GM12878 (cell line): ENCODE measurements around the gene ACTMAP. TPM values are rescaled to one million over a fixed set of nuclear protein-coding genes. Genes with fewer than 3 reads are reported as not detected.
A peak's percentile ranks its signal among the peaks of the same experiment; 100 is the strongest.

Experiments used
- ATAC-seq: fragments of 200-7000 bp; cut with Tn5 transposase; 3 replicates; pipeline ENCODE4 v1.9.1; 2020; ENCODE audit warnings: mild to moderate bottlenecking, moderate library complexity
- BruUV-seq: library from RNA; stranded (reverse); fragments of 400-500 nt; replicated peaks from 2 replicates; lab custom pipeline; 2021; lab: Mats Ljungman, UMichigan
- CTCF ChIA-PET: fragments of 300-600 bp; sonication (Branson Sonifier 250); formaldehyde crosslinking; extraction: SDS; loops from one replicate; lab custom pipeline; 2021; ENCODE audit warnings: inconsistent platforms; lab: Yijun Ruan, JAX
- POLR2A ChIA-PET: fragments of 350-600 bp; formaldehyde crosslinking; extraction: SDS; loops from one replicate; lab custom pipeline; 2021; ENCODE audit warnings: inconsistent platforms; lab: Charles Lee
- RAD21 ChIA-PET: fragments of 300-600 bp; sonication (Branson Sonifier 250); formaldehyde crosslinking; loops from one replicate; lab custom pipeline; 2023; ENCODE audit warnings: antibody characterized with exemption; ENCODE audit not compliant: unreplicated experiment; lab: Charles Lee
- SMC1A ChIA-PET: fragments of 300-600 bp; sonication (Branson Sonifier 250); formaldehyde crosslinking; loops from one replicate; lab custom pipeline; 2023; ENCODE audit not compliant: unreplicated experiment, uncharacterized antibody; lab: Charles Lee
- DNase-seq: peaks from one replicate; pipeline ENCODE4 v3.0.0-alpha.2; 2011; ENCODE audit warnings: low read depth, low spot score
- FAIRE-seq: peaks from 3 replicates; lab custom pipeline; 2011; peaks lifted over from hg19 to GRCh38; lab: Jason Lieb, UNC
- H2AFZ ChIP-seq: 2 replicates; pipeline ENCODE4 v1.6.0; 2011; ENCODE audit warnings: low read depth, low read length, control low read depth; ENCODE audit not compliant: control insufficient read depth
- H3K27ac ChIP-seq: 2 replicates; pipeline ENCODE4 v1.5.1; 2011; ENCODE audit warnings: control low read depth; ENCODE audit not compliant: control insufficient read depth, insufficient read depth
- H3K27me3 ChIP-seq, 2 experiments: replicated peaks in 1 of 2; 2 replicates each; pipeline versions ENCODE4 v1.6.0 to v1.6.1; 2011; ENCODE audit warnings: low read length in 1 of 2; ENCODE audit not compliant: control insufficient read depth in 2 of 2, insufficient read depth in 2 of 2
- H3K36me3 ChIP-seq, 2 experiments: 2 replicates each; pipeline ENCODE4 v1.5.1; 2011; ENCODE audit warnings: low read length in 1 of 2; ENCODE audit not compliant: control insufficient read depth in 2 of 2, insufficient read depth in 2 of 2
- H3K4me1 ChIP-seq: 2 replicates; pipeline ENCODE4 v1.6.1; 2011; ENCODE audit warnings: mild to moderate bottlenecking, low read length, moderate library complexity, mixed read lengths; ENCODE audit not compliant: control insufficient read depth, insufficient read depth
- H3K4me2 ChIP-seq: 2 replicates; pipeline ENCODE4 v1.6.0; 2011; ENCODE audit warnings: control low read depth; ENCODE audit not compliant: control insufficient read depth, insufficient read depth
- H3K4me3 ChIP-seq: fragments of 200-600 bp; sonication (generic); 2 replicates; pipeline ENCODE4 v1.5.1; 2016
- H3K79me2 ChIP-seq: 2 replicates; pipeline ENCODE4 v1.6.0; 2011; ENCODE audit warnings: low read length; ENCODE audit not compliant: control insufficient read depth, insufficient read depth
- H3K9ac ChIP-seq: 2 replicates; pipeline ENCODE4 v1.8.0; 2011; ENCODE audit warnings: low read length, control low read depth, mixed read lengths; ENCODE audit not compliant: control insufficient read depth, insufficient read depth
- H3K9me3 ChIP-seq: replicated peaks from 3 replicates; pipeline ENCODE4 v1.5.1; 2011; ENCODE audit warnings: mild to moderate bottlenecking, low read length; ENCODE audit not compliant: control insufficient read depth, insufficient read depth
- H4K20me1 ChIP-seq: 2 replicates; pipeline ENCODE4 v1.6.0; 2011; ENCODE audit not compliant: control insufficient read depth, insufficient read depth
- CREB1 ChIP-seq: IDR thresholded peaks from 2 replicates; pipeline ENCODE4 v1.6.1; 2012; ENCODE audit warnings: low read depth, mild to moderate bottlenecking, inconsistent platforms
- FOXK2 ChIP-seq: fragments of 450-650 bp; IDR thresholded peaks from 2 replicates; pipeline ENCODE4 v1.6.1; 2017; ENCODE audit warnings: mild to moderate bottlenecking, moderate library complexity
- GABPA ChIP-seq: IDR thresholded peaks from 2 replicates; pipeline ENCODE4 v1.6.1; 2014; ENCODE audit warnings: antibody characterized with exemption, low read depth, mild to moderate bottlenecking, inconsistent platforms
- GATAD2B ChIP-seq: fragments of 450-650 bp; conservative IDR thresholded peaks from 2 replicates; pipeline ENCODE4 v1.6.1; 2017; ENCODE audit warnings: low read depth, mild to moderate bottlenecking, moderate library complexity
- KDM1A ChIP-seq: fragments of 200-600 bp; sonication (generic); IDR thresholded peaks from 2 replicates; pipeline ENCODE4 v1.6.1; 2016; ENCODE audit warnings: borderline replicate concordance
- MYB ChIP-seq: fragments of 150-350 bp; IDR thresholded peaks from 2 replicates; pipeline ENCODE4 v1.6.1; 2014; ENCODE audit warnings: mild to moderate bottlenecking, low read depth, low read length, borderline replicate concordance
- NFXL1 ChIP-seq: fragments of 450-650 bp; IDR thresholded peaks from 2 replicates; pipeline ENCODE4 v1.6.1; 2017; ENCODE audit warnings: antibody characterized with exemption, mild to moderate bottlenecking, borderline replicate concordance
- POLR2A ChIP-seq: IDR thresholded peaks from 2 replicates; pipeline ENCODE4 v1.6.1; 2011; ENCODE audit warnings: low read depth, mild to moderate bottlenecking, low read length
- POU2F2 ChIP-seq: IDR thresholded peaks from 3 replicates; pipeline ENCODE4 v1.6.1; 2011; ENCODE audit warnings: low read depth, mild to moderate bottlenecking, low read length, borderline replicate concordance
- RB1 ChIP-seq: fragments of 450-650 bp; formaldehyde crosslinking; IDR thresholded peaks from 2 replicates; pipeline ENCODE4 v1.6.1; 2017; ENCODE audit warnings: mild to moderate bottlenecking, borderline replicate concordance
- SPI1 ChIP-seq: IDR thresholded peaks from 2 replicates; pipeline ENCODE4 v1.6.1; 2011; ENCODE audit warnings: low read depth, mild to moderate bottlenecking, low read length, moderate library complexity, borderline replicate concordance; ENCODE audit not compliant: insufficient read depth
- STAT1 ChIP-seq: fragments of 450-650 bp; conservative IDR thresholded peaks from 2 replicates; pipeline ENCODE4 v1.6.1; 2014; ENCODE audit warnings: antibody characterized with exemption, mild to moderate bottlenecking
- SUPT20H ChIP-seq: IDR thresholded peaks from 2 replicates; pipeline ENCODE4 v1.6.1; 2011; ENCODE audit warnings: low read depth, mild to moderate bottlenecking, low read length, moderate library complexity, borderline replicate concordance; ENCODE audit not compliant: control insufficient read depth
- TCF3 ChIP-seq: IDR thresholded peaks from 2 replicates; pipeline ENCODE4 v1.6.1; 2012; ENCODE audit warnings: low read depth, mild to moderate bottlenecking, low read length, borderline replicate concordance; ENCODE audit not compliant: insufficient read depth
- YY1 ChIP-seq: IDR thresholded peaks from 2 replicates; pipeline ENCODE4 v1.6.1; 2011; ENCODE audit warnings: low read depth, mild to moderate bottlenecking, low read length
- ZNF592 ChIP-seq: fragments of 450-650 bp; IDR thresholded peaks from 2 replicates; pipeline ENCODE4 v1.6.1; 2017; ENCODE audit warnings: mild to moderate bottlenecking, moderate library complexity
- WGBS: methylation state at CpG from one replicate; pipeline ENCODE4 v1.1.6; 2016; ENCODE audit warnings: low lambda C conversion rate; ENCODE audit not compliant: insufficient replicate concordance, insufficient coverage; ENCODE audit errors: missing lambda C conversion rate; 5-methylcytosine and 5-hydroxymethylcytosine counted together
- in situ Hi-C: fragments of 300-500 bp; cut with MboI; formaldehyde crosslinking; loops from 9 replicates; pipeline ENCODE4 v1.14.3; 2018; ENCODE audit warnings: mixed read lengths
- intact Hi-C: fragments of 100-400 bp; cut with micrococcal nuclease; formaldehyde crosslinking; loops from one replicate; pipeline ENCODE4 v1.14.2; 2022; ENCODE audit not compliant: unreplicated experiment
- polyA plus RNA-seq, 11 experiments: library from polyadenylated mRNA; depleted of rRNA in 4 of 11; unstranded in 6 of 11; stranded (reverse) in 5 of 11; fragments of >200 nt; fragmentation: Nextera tagmentation in 4 of 11; fragmentation: Illumina TruSeq in 1 of 11; extraction: Ambion mirVana in 4 of 11; extraction: Trizol in 1 of 11; gene quantifications; 1 replicate in 1 of 11; 2 replicates in 10 of 11; pipeline versions ENCODE4 v1.2.1 to v1.2.3, GENCODE V29; 2011 to 2016; ENCODE audit warnings: inconsistent platforms in 2 of 11, missing spikeins in 2 of 11, low read depth in 1 of 11
- total RNA-seq, 4 experiments: library from RNA; depleted of rRNA in 3 of 4; stranded (reverse); fragments of >200 nt in 3 of 4; fragmentation: Illumina TruSeq in 1 of 4; extraction: Trizol in 1 of 4; gene quantifications; 2 replicates each; pipeline versions ENCODE4 v1.2.1 to v1.2.3, GENCODE V29; 2013 to 2021
- TF ChIP-seq, protein P1 (sequence below): IDR thresholded peaks from 2 replicates; pipeline ENCODE4 v1.6.1; 2012; ENCODE audit warnings: low read length, inconsistent platforms

The ACTMAP gene
- total and polyA plus RNA-seq, 10 of the 15 experiments (the other 5 are each of a cell fraction or from before 2014, with no cell fraction given), result 3.0 to 26.2 (median 11.1) TPM

DNA sequence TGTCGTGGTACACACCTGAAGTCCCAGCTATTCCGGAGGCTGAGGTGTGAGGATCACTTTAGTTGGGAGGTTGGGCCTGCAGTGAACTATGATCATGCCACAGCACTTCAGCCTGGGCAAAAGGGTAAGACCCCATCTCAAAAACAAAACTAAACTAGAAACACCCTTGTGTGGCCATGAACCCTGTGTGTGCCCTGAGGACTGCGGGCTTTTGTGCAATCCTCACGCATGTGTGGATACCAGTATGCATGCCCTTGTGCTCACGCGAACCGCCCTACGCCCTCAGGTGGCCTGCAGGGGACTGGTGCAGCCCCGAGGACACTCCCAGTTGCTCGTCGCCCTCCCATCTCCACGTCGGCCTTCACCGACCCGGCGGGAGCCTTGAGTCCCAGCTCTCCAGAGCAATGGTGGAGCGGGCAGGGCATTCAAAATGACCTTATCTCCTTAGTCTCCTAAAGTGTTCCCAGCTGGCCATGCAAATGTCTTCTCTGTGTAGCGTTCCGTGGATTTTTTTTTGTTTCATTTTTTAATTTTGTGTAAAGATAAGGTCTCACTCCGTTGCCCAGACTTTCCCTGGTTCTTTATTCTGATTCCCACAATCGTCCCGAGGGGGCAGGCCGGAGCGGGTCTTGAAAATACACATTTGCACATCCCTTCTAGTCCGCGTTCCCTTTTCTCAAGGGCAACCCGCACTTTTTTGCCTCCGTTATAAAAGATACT is 47.8 kb upstream of the ACTMAP start:
- intact Hi-C loops, result loop anchor here (1.0 to 2.0 kb wide), 4 partner anchors 21 to 465 kb away; partner anchors contain the start of genes ACTMAP, COQ8B and ITPKC
- ChIA-PET POLR2A (interaction anchor here (0.6 to 4.3 kb wide), 10 partner anchors 10 to 377 kb away, joined by 3 to 83 read pairs (median 5); partner anchors contain the start of genes ACTMAP, COQ8B, ITPKC and RAB4B), CTCF (interaction anchor here (0.9 to 3.2 kb wide), 8 partner anchors 9 to 135 kb away, joined by 3 to 50 read pairs (median 6); partner anchors contain the start of genes ACTMAP, RAB4B and SNRPA)
- TF ChIP-seq, protein P1, sequence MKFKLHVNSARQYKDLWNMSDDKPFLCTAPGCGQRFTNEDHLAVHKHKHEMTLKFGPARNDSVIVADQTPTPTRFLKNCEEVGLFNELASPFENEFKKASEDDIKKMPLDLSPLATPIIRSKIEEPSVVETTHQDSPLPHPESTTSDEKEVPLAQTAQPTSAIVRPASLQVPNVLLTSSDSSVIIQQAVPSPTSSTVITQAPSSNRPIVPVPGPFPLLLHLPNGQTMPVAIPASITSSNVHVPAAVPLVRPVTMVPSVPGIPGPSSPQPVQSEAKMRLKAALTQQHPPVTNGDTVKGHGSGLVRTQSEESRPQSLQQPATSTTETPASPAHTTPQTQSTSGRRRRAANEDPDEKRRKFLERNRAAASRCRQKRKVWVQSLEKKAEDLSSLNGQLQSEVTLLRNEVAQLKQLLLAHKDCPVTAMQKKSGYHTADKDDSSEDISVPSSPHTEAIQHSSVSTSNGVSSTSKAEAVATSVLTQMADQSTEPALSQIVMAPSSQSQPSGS, result no peak
- TF ChIP-seq GATAD2B (no peak; the same call in 1 of the 2 replicates), SUPT20H (no peak), FOXK2 (no peak), SPI1 (no peak), NFXL1 (no peak), CREB1 (no peak), YY1 (peak; percentile 10), POU2F2 (peak; percentile 89; the same call in 2 of the 3 replicates), RB1 (no peak), MYB (no peak), STAT1 (no peak), ZNF592 (0 out of 2 replicates have a peak, but pooled peaks have one; percentile 59), KDM1A (no peak), TCF3 (no peak), GABPA (no peak), POLR2A (peak; percentile 67)

More for the DNA sequence above, 47.8 kb upstream of the ACTMAP start:
- ChIA-PET RAD21 (interaction anchor here (0.7 to 4.6 kb wide), 11 partner anchors 9 to 135 kb away, joined by 3 to 56 read pairs (median 4); partner anchors contain the start of genes ACTMAP, COQ8B, ITPKC and RAB4B), SMC1A (interaction anchor here (0.6 to 5.3 kb wide), 13 partner anchors 9 to 529 kb away, joined by 3 to 39 read pairs (median 5); partner anchors contain the start of genes ACTMAP, MIA, RAB4B and SNRPA)
- in situ Hi-C loops, result no loop called here
- Histone ChIP-seq H3K79me2 (peaks cover 39% of the 10 kb centered on the region), H3K4me3 (peak overlapping the region; percentile 66), H3K9me3 (no peaks in the 10 kb centered on the region), H3K27ac (peak overlapping the region; percentile 68), H3K4me1 (peaks cover 35% of the 10 kb centered on the region), H2AFZ (peak overlapping the region; percentile 38), H4K20me1 (peaks cover 10% of the 10 kb centered on the region), H3K4me2 (peak overlapping the region; percentile 46), H3K9ac (peak overlapping the region; percentile 56), H3K27me3 (no peaks in the 10 kb centered on the region), H3K36me3 (peaks cover 4 to 11% of the 10 kb centered on the region in 2 experiments; a peak in 3 of 4 replicates)
- BruUV-seq, result TSS peak; percentile 99
- WGBS, result 8% methylated on average over 28 of the region's 28 CpGs
- DNase-seq (no peak), ATAC-seq (peak; percentile 77), FAIRE-seq (peak; percentile 86)
